Embryonic facial prominence (tissue), 1 donor: ENCODE results near the gene VWA5B1.

ENCODE experiments used
- DNase-seq: peaks from one replicate; pipeline ENCODE4 v3.0.0-alpha.2; 2016; ENCODE audit errors: extremely low spot score

VWA5B1 gene

DNA sequence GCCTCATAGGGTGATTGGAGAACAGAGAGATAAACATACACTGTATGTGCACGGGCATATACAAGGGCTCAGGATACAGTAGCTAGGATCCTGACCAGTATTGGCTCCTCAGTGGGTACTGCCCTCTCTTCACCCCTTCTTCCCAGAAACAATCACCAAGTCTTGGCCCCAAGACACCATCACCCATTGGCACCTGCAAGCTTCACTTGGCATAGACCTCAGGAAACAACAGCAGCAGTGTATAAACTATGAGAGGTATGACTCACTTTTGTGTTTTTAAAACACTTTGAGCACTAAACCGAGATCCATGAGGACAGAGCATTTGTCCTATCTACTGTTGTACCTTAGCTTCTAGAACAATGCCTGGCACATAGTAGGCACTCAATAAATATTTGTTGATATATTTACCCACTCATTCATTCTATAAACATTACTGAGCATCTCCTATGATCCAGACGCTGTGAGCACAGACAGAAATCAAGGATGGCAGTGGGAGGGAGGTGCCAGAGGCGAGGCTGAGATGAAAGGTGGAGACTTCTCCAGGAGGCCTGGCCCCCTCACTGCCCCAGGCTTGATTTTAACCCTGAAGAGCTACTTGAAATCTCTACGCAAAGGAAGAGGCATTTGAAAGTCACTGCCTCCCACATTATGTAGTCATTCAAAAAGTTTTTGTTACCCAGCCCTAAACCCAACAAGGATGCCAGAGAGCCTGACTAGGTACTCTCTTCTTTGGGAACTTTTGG, 100.1 kb downstream of the VWA5B1 start:
- DNase-seq, result no peak

DNA sequence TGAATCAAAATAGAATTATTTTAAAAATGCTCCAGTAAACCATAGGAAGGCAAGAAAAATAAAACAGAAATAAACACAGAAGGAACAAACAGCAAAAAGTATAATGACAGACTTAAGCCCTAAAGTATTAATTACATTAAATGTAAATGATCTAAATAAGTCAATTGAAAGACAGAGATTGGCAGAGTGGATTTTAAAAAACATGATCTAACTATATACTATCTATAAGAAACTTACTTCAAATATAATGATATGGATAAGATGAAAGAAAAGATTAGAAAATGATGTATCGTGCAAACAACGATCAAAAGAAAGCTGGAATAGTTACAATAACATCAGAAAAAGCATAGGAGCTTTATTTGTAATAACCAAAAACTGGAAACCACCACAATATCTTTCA, 104.6 kb downstream of the VWA5B1 start:
- no peak for DNase-seq

DNA sequence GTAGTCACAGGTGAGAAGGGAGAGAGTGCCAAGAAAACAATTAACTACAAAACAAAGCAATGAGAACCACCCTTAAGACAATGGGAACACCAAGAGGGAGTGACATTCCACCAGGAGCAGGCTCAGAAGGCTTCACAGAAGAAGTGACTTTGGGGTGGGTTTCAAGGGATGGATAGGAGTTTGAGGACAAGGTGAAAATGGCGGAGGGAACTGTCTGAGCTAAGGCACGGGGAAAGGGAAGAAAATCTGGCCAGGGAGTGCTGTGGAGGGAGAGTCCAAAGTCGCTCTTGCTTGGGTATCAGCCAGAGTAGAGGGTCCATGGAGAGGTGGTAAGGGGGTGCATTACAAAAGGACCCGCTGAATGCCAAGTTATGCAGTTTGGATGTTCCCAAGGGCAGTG, 108.1 kb downstream of the VWA5B1 start:
- DNase-seq, result no peak

DNA sequence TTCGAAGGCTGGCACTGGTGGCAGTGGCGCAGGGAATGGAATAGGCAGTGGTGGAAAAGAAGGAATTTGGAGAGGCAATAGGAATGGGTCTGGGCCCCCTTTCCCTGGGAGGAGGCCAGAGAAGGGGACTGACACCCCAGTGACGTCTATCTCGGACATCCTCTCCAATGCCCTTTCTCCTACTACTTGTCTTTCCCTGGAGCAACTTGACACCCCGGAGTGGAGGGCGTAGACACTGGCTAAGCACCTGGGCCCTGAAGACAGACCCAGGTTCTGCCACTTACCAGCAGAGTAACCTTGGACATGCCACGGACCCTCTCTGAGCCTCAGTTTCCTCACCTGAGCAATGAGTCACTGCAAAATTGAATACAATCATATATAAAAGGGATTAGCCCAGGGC, 108.5 kb downstream of the VWA5B1 start:
- DNase-seq, result no peak

DNA sequence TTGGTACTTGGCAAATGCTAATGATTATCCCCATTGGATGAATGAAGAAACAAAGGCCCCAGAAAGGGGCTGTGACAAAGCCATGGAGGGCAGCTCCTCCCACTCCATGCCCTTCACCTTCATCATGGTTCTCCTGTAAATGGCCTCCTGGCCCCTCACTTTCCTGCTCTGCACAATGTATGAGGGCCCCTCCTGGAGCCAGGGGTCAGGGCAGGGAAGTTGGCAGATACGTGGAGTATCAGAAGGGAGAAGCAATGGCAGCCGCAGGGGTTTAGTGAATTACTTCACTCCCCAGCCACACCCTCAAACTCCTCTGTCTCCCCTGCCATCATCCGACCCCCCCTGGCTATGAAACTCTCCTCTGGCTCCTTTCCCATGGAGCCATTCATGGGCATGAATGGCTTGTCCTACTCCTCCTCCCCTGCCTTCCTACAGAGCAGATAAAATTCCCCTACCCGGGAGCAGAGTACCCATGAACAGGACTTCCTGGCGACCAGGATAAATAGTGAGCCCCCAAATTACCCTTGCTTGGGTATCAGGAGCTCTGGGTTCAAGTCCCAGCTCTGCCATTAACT, 109.0 kb downstream of the VWA5B1 start:
- no peak for DNase-seq

DNA sequence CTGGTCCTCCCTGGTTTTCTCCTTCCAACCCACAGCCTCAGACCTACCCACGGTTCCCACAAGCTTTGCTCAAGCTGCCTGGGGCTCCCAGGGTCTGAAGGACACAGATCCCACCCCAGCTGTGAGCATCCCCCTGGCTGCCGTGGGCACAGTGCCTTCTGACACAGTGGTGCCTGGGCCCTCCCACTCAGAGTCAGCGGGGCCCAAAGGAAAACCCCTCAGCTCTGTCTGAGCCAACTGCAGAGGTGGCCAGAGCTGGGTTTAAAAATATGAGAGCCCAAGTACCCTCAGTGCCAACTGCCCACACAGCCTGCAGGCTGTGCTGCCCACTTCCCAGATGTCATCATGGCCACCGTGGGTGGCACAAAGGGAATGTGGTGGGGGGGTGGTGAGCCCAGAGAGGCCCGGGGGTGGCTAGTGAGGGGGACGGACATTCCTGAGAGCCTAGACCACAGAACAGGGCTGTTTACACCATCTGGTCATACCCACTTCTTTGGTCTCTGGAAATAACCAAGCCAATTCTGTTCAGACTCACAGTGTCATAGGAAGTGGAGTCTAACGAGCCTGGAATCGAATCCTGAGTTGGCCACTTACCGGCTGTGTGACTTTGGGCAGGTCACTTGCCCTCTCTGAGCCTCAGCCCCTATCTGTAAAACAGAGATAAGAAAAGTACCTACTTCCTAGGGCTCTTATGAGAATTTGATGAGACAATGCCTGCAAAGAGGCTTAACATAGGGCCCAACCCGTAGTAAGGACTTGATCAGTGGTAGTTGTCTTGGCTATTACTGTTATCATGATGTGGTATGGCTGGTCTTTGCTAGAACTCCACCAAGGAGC, 109.9 kb downstream of the VWA5B1 start:
- DNase-seq, result no peak

DNA sequence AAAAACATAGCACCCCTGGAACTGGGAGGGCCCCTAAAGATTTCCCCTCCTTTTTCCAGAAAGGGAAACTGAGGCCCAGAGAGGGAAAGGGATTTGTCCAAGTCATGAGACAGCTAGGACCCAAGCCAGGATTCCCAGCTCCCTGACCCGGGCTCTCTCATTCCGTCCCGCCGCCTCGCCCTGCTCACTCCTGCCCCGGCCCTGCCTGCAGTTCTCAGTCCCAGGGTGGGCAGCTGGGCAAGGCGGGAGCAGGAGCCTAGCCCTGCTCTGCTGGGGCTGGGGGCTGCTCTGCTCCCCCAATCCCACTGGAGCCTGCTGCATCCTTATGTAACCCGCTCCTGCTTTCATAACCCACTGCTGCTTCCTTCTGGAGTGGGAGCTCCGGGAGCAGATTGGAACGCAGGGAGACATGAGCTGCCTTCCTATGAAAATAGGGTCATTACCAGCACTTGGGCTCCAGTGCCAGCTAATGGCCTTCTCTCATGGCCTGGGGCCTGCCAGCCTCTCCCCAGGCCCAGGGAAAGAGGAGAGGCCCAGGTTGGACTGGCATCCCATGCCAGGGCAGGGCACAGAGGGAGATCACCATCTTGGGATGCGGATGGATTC, 110.8 kb downstream of the VWA5B1 start:
- DNase-seq, result no peak

DNA sequence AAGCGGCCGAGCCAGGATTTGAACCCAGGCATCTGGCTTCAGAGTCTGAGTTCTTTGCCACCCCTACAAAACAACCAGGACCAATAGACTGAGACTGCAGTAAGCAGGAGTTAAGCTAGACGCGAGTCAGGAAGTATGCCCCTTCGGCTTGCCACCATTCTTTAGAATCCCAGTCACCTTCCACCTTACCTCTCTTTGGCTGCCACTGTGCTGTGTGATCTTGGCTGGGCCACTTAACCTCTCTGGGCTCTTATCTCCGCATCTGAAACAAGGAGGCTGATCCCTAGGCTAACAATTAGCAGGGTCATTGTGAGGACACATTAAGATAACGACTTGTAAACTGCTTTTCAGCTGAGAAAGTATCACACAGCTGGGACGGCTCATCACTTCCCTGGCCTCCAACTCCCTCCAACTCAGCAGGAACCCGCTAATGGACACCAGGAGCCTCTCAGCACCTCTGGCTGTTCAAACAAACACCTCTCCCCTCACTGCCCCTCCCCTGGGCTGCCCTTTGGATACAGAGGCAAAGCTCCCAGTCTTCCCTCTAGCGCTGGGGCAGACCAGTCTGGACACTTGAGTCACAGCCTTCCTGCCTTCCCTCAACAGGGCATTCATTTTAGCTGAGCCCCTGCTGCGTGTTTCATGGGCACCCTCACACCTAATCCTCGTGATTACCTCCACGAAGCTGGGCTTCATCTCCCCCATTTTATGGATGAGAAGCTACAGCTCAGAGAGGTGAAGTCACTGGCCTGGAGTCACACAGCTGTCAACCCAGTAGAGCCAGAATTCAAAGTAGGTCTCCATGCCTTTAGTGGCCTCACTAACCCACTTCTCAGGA, 112.1 kb downstream of the VWA5B1 start:
- no peak for DNase-seq

DNA sequence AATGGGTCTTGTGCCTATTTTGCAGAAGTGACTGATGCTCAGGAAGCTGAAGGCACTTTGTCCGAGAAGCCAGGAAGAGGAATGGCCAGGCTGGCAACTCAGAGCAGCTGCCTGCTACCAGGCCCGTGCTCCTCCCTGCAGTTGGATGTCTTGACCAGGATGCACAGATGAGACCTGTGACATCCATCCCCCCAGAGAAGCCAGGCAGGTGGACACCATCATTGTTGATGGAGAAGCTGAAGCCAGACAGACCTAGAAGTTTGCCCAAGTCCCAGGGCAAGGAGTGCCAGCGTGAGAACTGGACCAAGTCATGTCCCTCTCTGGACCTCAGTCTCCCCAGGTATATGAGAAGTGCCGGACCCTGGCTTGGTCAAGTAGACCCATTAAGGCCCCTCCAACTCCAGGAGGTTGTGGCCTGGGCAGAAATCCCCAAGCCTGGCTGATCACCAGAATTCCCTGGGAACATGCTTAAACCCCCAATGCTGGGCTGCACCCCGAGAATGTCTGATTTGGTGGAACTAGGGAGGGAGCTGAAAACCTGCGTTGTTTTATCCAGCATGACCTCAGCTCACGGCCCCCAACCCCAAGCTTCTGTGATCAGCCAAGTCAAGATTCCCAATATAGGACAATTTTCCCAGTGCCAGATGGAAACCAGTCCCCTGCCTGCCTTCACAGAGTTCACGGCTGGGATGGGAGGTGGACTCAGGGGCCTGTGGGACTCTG, 112.9 kb downstream of the VWA5B1 start:
- DNase-seq, result no peak

DNA sequence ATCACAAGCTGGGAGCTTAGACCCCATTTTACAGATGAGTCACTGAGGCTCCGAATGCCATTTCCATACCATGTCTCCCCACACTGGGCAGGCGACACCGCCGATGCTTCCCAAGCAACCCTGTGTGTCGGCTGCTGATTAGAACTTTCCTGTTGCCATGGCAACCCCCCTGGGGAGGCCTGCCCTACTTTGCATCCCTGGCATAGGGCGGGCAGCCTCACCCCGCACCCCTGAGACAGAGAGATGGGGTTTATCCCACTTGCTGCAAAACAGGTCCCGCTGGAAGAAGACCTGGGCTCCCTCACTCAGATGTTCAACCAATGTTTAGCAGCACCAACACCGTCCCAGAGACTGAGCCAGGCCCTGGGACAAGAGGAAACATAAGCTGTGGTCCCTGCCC, 113.8 kb downstream of the VWA5B1 start:
- DNase-seq, result no peak
